Natural killer cell treated with Interleukin-12 subunit alpha and Interleukin-12 subunit beta and Interleukin-15 and Interleukin-18, amount 100 ng/mL, for 72 hours (primary cell): ENCODE measurements around the gene MISP3. TPM values are rescaled to one million over a fixed set of nuclear protein-coding genes. Genes with fewer than 3 reads are reported as not detected.
"Not testable (repeated sequence)": the region's sequence is repeated elsewhere in the genome, so short reads cannot be mapped to it uniquely, and the experiment has no call there.

Experiments used
- ATAC-seq, 2 donors: fragments of 150-1000 bp; cut with Tn5 transposase in 1 of 2; sonication (Bioruptor Pico), chemical (Tn5 transposase) in 1 of 2; 2 replicates each; pipeline ENCODE4 v1.10.0; 2021
- DNase-seq: peaks from one replicate; pipeline ENCODE4 v3.0.0; 2022; ENCODE audit warnings: low spot score
- H3K27ac Mint-ChIP-seq, 2 donors: 1 replicate in 1 of 2; 2 replicates in 1 of 2; pipeline ENCODE4 v1.8.0; 2022; ENCODE audit warnings: mixed read lengths in 2 of 2, mild to moderate bottlenecking in 1 of 2, moderate library complexity in 1 of 2
- H3K27me3 Mint-ChIP-seq, 2 donors: 1 replicate in 1 of 2; 2 replicates in 1 of 2; pipeline ENCODE4 v1.8.0; 2022; ENCODE audit warnings: mixed read lengths in 2 of 2
- H3K36me3 Mint-ChIP-seq: one replicate; pipeline ENCODE4 v1.8.0; 2022; ENCODE audit warnings: mixed read lengths
- H3K4me1 Mint-ChIP-seq, 2 donors: 1 replicate in 1 of 2; 2 replicates in 1 of 2; pipeline ENCODE4 v1.8.0; 2022; ENCODE audit warnings: low read depth in 2 of 2, mixed read lengths in 2 of 2, mild to moderate bottlenecking in 1 of 2
- H3K4me3 Mint-ChIP-seq: one replicate; pipeline ENCODE4 v1.8.0; 2022; ENCODE audit warnings: mixed read lengths
- H3K9me3 Mint-ChIP-seq: 2 replicates; pipeline ENCODE4 v1.8.0; 2022; ENCODE audit warnings: mixed read lengths
- total RNA-seq, 2 donors: library from RNA; stranded (reverse); gene quantifications; one replicate each; pipeline ENCODE4 v1.2.3, GENCODE V29; 2022

MISP3 gene
- total RNA-seq, 2 donors from 2014 or later: 0.31 to 0.59 TPM

DNA sequence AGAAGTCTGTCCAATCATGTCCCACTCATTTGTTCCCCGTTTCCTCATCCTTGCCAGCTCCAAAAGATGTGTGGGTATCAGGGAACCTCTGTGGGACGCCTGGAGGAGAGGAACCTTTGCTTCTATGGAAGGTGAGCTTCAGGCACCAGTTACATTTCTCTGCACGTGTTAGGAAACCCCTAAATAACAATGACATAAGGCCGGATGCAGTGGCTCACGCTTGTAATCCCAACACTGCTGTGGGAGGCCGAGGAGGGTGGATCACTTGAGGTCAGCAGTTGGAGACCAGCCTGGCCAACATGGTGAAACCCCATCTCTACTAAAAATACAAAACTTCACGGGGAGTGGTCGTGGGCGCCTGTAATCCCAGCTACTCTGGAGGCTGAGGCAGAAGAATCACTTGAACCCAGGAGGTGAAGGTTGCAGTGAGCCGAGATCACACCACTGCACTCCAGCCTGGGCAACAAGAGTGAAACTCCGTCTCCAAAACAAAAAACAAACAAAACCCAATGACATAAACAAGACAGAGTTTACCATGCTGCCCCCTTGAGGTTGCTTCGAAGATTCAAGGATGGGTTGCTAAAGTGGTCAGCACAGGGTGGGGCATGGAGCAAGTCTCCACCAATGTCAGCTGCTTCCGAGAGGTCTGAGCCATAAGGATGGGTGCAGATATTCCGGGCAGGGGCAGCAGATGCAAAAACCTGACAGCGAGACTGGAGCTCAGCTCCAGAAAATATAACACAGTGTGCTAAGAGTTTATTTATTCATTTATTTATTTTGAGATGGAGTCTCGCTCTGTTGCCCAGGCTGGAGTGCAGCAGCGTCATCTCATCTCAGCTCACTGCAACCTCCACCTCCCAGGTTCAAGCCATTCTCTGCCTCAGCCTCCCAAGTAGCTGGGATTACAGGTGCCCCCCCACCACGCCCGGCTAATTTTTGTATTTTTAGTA lies 29.7 kb upstream of the MISP3 start:
- peak; percentile 66 to 73 for ATAC-seq
- not testable (repeated sequence) for H3K27me3 Mint-ChIP-seq, H3K4me3 Mint-ChIP-seq, H3K9me3 Mint-ChIP-seq, H3K36me3 Mint-ChIP-seq, DNase-seq
- peaks cover 14% of the 10 kb centered on the region in 2 donors for H3K4me1 Mint-ChIP-seq
- H3K27ac Mint-ChIP-seq: peak overlapping the region; percentile 54 to 85

GRCh38 chr19:14047866-14048265 lies 24.7 kb upstream of the MISP3 start:
- not testable (repeated sequence) for ATAC-seq, H3K36me3 Mint-ChIP-seq, H3K9me3 Mint-ChIP-seq, DNase-seq, H3K27ac Mint-ChIP-seq, H3K27me3 Mint-ChIP-seq, H3K4me1 Mint-ChIP-seq, H3K4me3 Mint-ChIP-seq

- no peak overlapping the region for H3K4me3 Mint-ChIP-seq
- peaks cover 4 to 5% of the 10 kb centered on the region in 2 donors for H3K4me1 Mint-ChIP-seq
These were observed 24.0 kb upstream of the MISP3 start for GRCh38 chr19:14048443-14049153.

GRCh38 chr19:14050512-14050911 lies 22.1 kb upstream of the MISP3 start:
- Mint-ChIP-seq H3K4me3 (no peak overlapping the region), H3K36me3 (peaks cover 4% of the 10 kb centered on the region), H3K9me3 (no peaks in the 10 kb centered on the region), H3K27ac (no peak overlapping the region), H3K4me1 (peaks cover 4 to 5% of the 10 kb centered on the region in 2 donors), H3K27me3 (no peaks in the 10 kb centered on the region)
- DNase-seq: no peak
- no peak for ATAC-seq

More at GRCh38 chr19:14048443-14049153, 24.0 kb upstream of the MISP3 start:
- Mint-ChIP-seq H3K27me3 (no peaks in the 10 kb centered on the region), H3K27ac (no peak overlapping the region), H3K36me3 (peaks cover 4% of the 10 kb centered on the region), H3K9me3 (no peaks in the 10 kb centered on the region)
- peak; percentile 82 to 85 for ATAC-seq
- peak; percentile 79 for DNase-seq

- not testable (repeated sequence) for H3K27ac Mint-ChIP-seq, ATAC-seq, H3K36me3 Mint-ChIP-seq, H3K4me1 Mint-ChIP-seq, H3K4me3 Mint-ChIP-seq, H3K27me3 Mint-ChIP-seq, DNase-seq, H3K9me3 Mint-ChIP-seq
These were observed 21.6 kb upstream of the MISP3 start for GRCh38 chr19:14050961-14051360.

- Mint-ChIP-seq H3K4me1 (peaks cover 4 to 5% of the 10 kb centered on the region in 2 donors), H3K36me3 (peaks cover 4% of the 10 kb centered on the region), H3K27me3 (no peaks in the 10 kb centered on the region), H3K27ac (no peak overlapping the region), H3K9me3 (no peaks in the 10 kb centered on the region), H3K4me3 (no peak overlapping the region)
- DNase-seq: no peak
- peak in 1 of 2 donors; percentile 14 for ATAC-seq
These were observed 20.6 kb upstream of the MISP3 start for GRCh38 chr19:14051980-14052379.

DNA sequence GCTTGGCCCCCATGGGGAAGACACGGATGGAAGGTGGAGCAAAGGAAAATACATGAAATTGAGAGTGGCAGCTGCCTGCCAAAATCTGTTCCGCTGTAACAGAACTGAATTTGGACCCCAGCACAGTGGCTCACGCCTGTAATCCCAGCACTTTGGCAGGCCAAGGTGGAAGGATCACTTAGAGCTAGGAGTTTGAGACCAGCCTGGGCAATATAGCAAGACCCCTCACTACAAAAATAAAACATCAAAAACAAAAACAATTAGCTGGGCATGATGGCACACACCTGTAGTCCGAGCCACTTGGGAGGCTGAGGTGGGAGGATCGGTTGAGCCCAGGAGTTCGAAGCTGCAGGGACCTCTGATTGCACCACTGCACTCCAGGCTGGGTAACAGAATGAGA lies 20.1 kb upstream of the MISP3 start:
- no peaks in the 10 kb centered on the region for H3K27me3 Mint-ChIP-seq
- H3K4me3 Mint-ChIP-seq: no peak overlapping the region
- DNase-seq (no peak), ATAC-seq (no peak)
- peaks cover 4 to 5% of the 10 kb centered on the region in 2 donors for H3K4me1 Mint-ChIP-seq
- H3K9me3 Mint-ChIP-seq: no peaks in the 10 kb centered on the region
- no peak overlapping the region for H3K27ac Mint-ChIP-seq
- peaks cover 4% of the 10 kb centered on the region for H3K36me3 Mint-ChIP-seq

GRCh38 chr19:14053032-14053431 lies 19.6 kb upstream of the MISP3 start:
- no peak overlapping the region for H3K27ac Mint-ChIP-seq
- DNase-seq (no peak), ATAC-seq (no peak)
- peaks cover 9 to 10% of the 10 kb centered on the region in 2 donors for H3K4me1 Mint-ChIP-seq
- H3K9me3 Mint-ChIP-seq: no peaks in the 10 kb centered on the region
- no peak overlapping the region for H3K4me3 Mint-ChIP-seq
- H3K36me3 Mint-ChIP-seq: peaks cover 4% of the 10 kb centered on the region
- peaks cover 5% of the 10 kb centered on the region in 2 donors for H3K27me3 Mint-ChIP-seq

- Mint-ChIP-seq H3K4me3 (no peak overlapping the region), H3K27ac (no peak overlapping the region), H3K36me3 (peaks cover 4% of the 10 kb centered on the region), H3K27me3 (peaks cover 10% of the 10 kb centered on the region in 2 donors), H3K9me3 (no peaks in the 10 kb centered on the region), H3K4me1 (peaks cover 10% of the 10 kb centered on the region in 2 donors)
- DNase-seq (no peak), ATAC-seq (no peak)
These were observed 19.1 kb upstream of the MISP3 start for GRCh38 chr19:14053500-14053899.

- ATAC-seq: no peak
- H3K4me3 Mint-ChIP-seq: no peak overlapping the region
- H3K27ac Mint-ChIP-seq: no peak overlapping the region
- DNase-seq: no peak
- H3K27me3 Mint-ChIP-seq: peaks cover 15 to 16% of the 10 kb centered on the region in 2 donors
- H3K9me3 Mint-ChIP-seq: no peaks in the 10 kb centered on the region
- peaks cover 4% of the 10 kb centered on the region for H3K36me3 Mint-ChIP-seq
- peaks cover 14% of the 10 kb centered on the region in 2 donors for H3K4me1 Mint-ChIP-seq
These were observed 18.5 kb upstream of the MISP3 start for GRCh38 chr19:14054099-14054498.

GRCh38 chr19:14054721-14055120 lies 17.9 kb upstream of the MISP3 start:
- Mint-ChIP-seq H3K9me3 (no peaks in the 10 kb centered on the region), H3K4me1 (peaks cover 14% of the 10 kb centered on the region in 2 donors), H3K36me3 (peaks cover 4% of the 10 kb centered on the region), H3K27me3 (peaks cover 18 to 21% of the 10 kb centered on the region in 2 donors), H3K4me3 (no peak overlapping the region), H3K27ac (no peak overlapping the region)
- no peak for ATAC-seq
- no peak for DNase-seq

GRCh38 chr19:14055396-14055795 lies 17.2 kb upstream of the MISP3 start:
- H3K4me3 Mint-ChIP-seq: no peak overlapping the region
- peaks cover 14% of the 10 kb centered on the region in 2 donors for H3K4me1 Mint-ChIP-seq
- DNase-seq (no peak), ATAC-seq (no peak)
- H3K27ac Mint-ChIP-seq: no peak overlapping the region
- H3K36me3 Mint-ChIP-seq: peaks cover 4% of the 10 kb centered on the region
- H3K9me3 Mint-ChIP-seq: no peaks in the 10 kb centered on the region
- peaks cover 21 to 24% of the 10 kb centered on the region in 2 donors for H3K27me3 Mint-ChIP-seq

DNA sequence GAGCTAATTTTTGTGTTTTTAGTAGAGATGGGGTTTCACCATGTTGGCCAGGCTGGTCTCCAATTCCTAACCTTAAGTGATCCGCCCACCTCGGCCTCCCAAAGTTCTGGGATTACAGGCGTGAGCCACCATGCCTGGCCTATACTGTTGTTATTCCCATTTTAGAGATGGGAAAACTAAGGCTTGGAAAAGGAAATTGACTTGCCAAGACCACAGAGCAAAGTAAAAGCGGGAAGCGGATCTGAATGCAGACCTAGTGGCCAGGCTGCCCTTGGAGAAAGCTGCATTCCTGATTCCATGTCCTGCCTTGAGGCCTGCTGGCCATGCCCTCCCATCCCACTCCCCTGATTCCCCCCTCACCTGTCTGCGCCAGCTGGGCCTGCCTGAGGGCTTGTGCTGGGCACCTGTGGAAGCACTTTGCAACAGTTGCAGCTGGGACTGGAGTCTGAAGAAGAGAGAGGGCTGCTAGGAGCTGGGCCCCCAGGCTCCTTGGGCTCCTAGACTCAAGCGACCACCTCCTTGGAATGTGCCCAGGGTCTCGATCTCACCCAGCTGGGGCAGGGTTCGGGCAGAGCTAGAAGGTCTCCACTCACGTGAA lies 16.4 kb upstream of the MISP3 start:
- H3K4me3 Mint-ChIP-seq: no peak overlapping the region
- peaks cover 14% of the 10 kb centered on the region in 2 donors for H3K4me1 Mint-ChIP-seq
- DNase-seq (no peak), ATAC-seq (no peak)
- no peak overlapping the region for H3K27ac Mint-ChIP-seq
- H3K27me3 Mint-ChIP-seq: peaks cover 21 to 24% of the 10 kb centered on the region in 2 donors
- peaks cover 4% of the 10 kb centered on the region for H3K36me3 Mint-ChIP-seq
- no peaks in the 10 kb centered on the region for H3K9me3 Mint-ChIP-seq
